HG03045 (cell line): Measurements from ENCODE around the gene RNF183.
"Not testable (repeated sequence)": the region's sequence is repeated elsewhere in the genome, so short reads cannot be mapped to it uniquely, and the experiment has no call there.

Experiments used
- ATAC-seq: cut with Tn5 transposase; IDR thresholded peaks from one replicate; pipeline ENCODE4 v1.9.1; 2021; ENCODE audit warnings: mild to moderate bottlenecking, moderate library complexity; ENCODE audit not compliant: unreplicated experiment

Gene RNF183

GRCh38 chr9:113317777-113318176 lies 14.6 kb upstream of the RNF183 start:
- ATAC-seq = no peak

GRCh38 chr9:113316030-113316429 lies 12.9 kb upstream of the RNF183 start:
- no peak for ATAC-seq

- no peak for ATAC-seq
Measured at GRCh38 chr9:113315231-113315630, 12.1 kb upstream of the RNF183 start.

- no peak for ATAC-seq
Measured at GRCh38 chr9:113313261-113313660, 10.1 kb upstream of the RNF183 start.

- no peak for ATAC-seq
Measured at GRCh38 chr9:113311961-113312360, 8.8 kb upstream of the RNF183 start.

- ATAC-seq = no peak
Measured at GRCh38 chr9:113310538-113310937, 7.4 kb upstream of the RNF183 start.

GRCh38 chr9:113309204-113309813 lies 6.1 kb upstream of the RNF183 start:
- ATAC-seq = no peak

GRCh38 chr9:113307396-113307975 lies 4.3 kb upstream of the RNF183 start:
- no peak for ATAC-seq

- ATAC-seq = no peak
Measured at GRCh38 chr9:113306566-113306965, 3.4 kb upstream of the RNF183 start.

GRCh38 chr9:113301548-113301947 lies 1.6 kb downstream of the RNF183 start:
- ATAC-seq = no peak

- no peak for ATAC-seq
Measured at GRCh38 chr9:113299800-113300292, 3.3 kb downstream of the RNF183 start.

GRCh38 chr9:113298924-113299770 lies 4.0 kb downstream of the RNF183 start:
- no peak for ATAC-seq

- no peak for ATAC-seq
Measured at GRCh38 chr9:113298311-113298710, 4.9 kb downstream of the RNF183 start.

GRCh38 chr9:113296796-113297558 lies 6.2 kb downstream of the RNF183 start:
- no peak for ATAC-seq

- ATAC-seq = not testable (repeated sequence)
Measured at GRCh38 chr9:113296247-113296646, 6.9 kb downstream of the RNF183 start.

GRCh38 chr9:113293285-113293878 lies 9.8 kb downstream of the RNF183 start:
- ATAC-seq = no peak

- ATAC-seq = no peak
Measured at GRCh38 chr9:113290052-113290607, 13.0 kb downstream of the RNF183 start.

GRCh38 chr9:113289091-113289490 lies 14.1 kb downstream of the RNF183 start:
- no peak for ATAC-seq

- no peak for ATAC-seq
Measured at GRCh38 chr9:113281356-113281755, 21.8 kb downstream of the RNF183 start.

GRCh38 chr9:113278840-113279239 lies 24.3 kb downstream of the RNF183 start:
- ATAC-seq = no peak
